SK-N-SH treated with all-trans-retinoic acid at 6 μM for 48 hours (cell line): ENCODE data around the gene LY6G5C.

Source experiments
- CREB5 ChIP-seq: fragments of 250-450 bp; sonication (Bioruptor Pico); IDR thresholded peaks from 2 replicates; pipeline ENCODE4 v1.5.1; 2020; ENCODE audit warnings: low read depth, mild to moderate bottlenecking, moderate library complexity
- CSRNP3 ChIP-seq: fragments of 250-450 bp; sonication (Bioruptor Pico); IDR thresholded peaks from 2 replicates; pipeline ENCODE4 v1.5.1; 2021; ENCODE audit warnings: mild to moderate bottlenecking, moderate library complexity
- POU6F1 ChIP-seq: fragments of 250-450 bp; sonication (Bioruptor Pico); IDR thresholded peaks from 2 replicates; pipeline ENCODE4 v1.8.0; 2021; ENCODE audit warnings: low read depth, mild to moderate bottlenecking, moderate library complexity, borderline replicate concordance
- RARB ChIP-seq: fragments of 250-450 bp; sonication (Bioruptor Pico); IDR thresholded peaks from 2 replicates; pipeline ENCODE4 v1.8.0; 2021; ENCODE audit warnings: mild to moderate bottlenecking, moderate library complexity
- SNAI2 ChIP-seq: fragments of 250-450 bp; sonication (Bioruptor Pico); IDR thresholded peaks from 2 replicates; pipeline ENCODE4 v1.5.0; 2020; ENCODE audit warnings: mild to moderate bottlenecking, moderate library complexity
- TCF4 ChIP-seq: fragments of 250-450 bp; sonication (Bioruptor Pico); IDR thresholded peaks from 2 replicates; pipeline ENCODE4 v1.8.0; 2021; ENCODE audit warnings: mild to moderate bottlenecking, moderate library complexity, borderline replicate concordance
- ZNF565 ChIP-seq: fragments of 450-650 bp; formaldehyde crosslinking; conservative IDR thresholded peaks from 2 replicates; pipeline ENCODE4 v1.5.0; 2020; ENCODE audit warnings: low read depth, mild to moderate bottlenecking, moderate library complexity
- ZNF70 ChIP-seq: fragments of 450-650 bp; formaldehyde crosslinking; IDR thresholded peaks from 2 replicates; pipeline ENCODE4 v1.5.0; 2020; ENCODE audit warnings: mild to moderate bottlenecking, moderate library complexity

- TF ChIP-seq CREB5 (CRISPR knock-in tag) (no peak), POU6F1 (CRISPR knock-in tag) (no peak), ZNF70 (CRISPR knock-in tag) (no peak), ZNF565 (CRISPR knock-in tag) (no peak), TCF4 (CRISPR knock-in tag) (no peak), CSRNP3 (CRISPR knock-in tag) (no peak), SNAI2 (no peak), RARB (CRISPR knock-in tag) (no peak)
Observed at GRCh38 chr6:31661262-31662123, 19.4 kb downstream of the LY6G5C start.
